Progenitor cell of endocrine pancreas (in vitro differentiated cells): Measurements from ENCODE around the gene SLC22A12. TPM values are rescaled to one million over a fixed set of nuclear protein-coding genes. Genes with fewer than 3 reads are reported as not detected.

ENCODE experiments used
- DNase-seq: peaks from one replicate; pipeline ENCODE4 v3.0.0; 2021; ENCODE audit warnings: low spot score; ENCODE audit not compliant: unreplicated experiment
- H3K27ac Mint-ChIP-seq: 2 replicates; pipeline ENCODE4 v1.8.0; 2021; ENCODE audit warnings: mild to moderate bottlenecking, moderate library complexity, mixed read lengths
- H3K27me3 Mint-ChIP-seq: 2 replicates; pipeline ENCODE4 v1.8.0; 2021; ENCODE audit warnings: mixed read lengths
- H3K36me3 Mint-ChIP-seq: 2 replicates; pipeline ENCODE4 v1.8.0; 2022; ENCODE audit warnings: mixed read lengths; ENCODE audit not compliant: insufficient read depth
- H3K4me1 Mint-ChIP-seq: 2 replicates; pipeline ENCODE4 v1.8.0; 2021; ENCODE audit warnings: low read depth, mixed read lengths
- H3K4me3 Mint-ChIP-seq: 2 replicates; pipeline ENCODE4 v1.8.0; 2021; ENCODE audit warnings: low read depth, mild to moderate bottlenecking, moderate library complexity, mixed read lengths
- H3K9me3 Mint-ChIP-seq: 2 replicates; pipeline ENCODE4 v1.8.0; 2021; ENCODE audit warnings: low read depth, mixed read lengths
- total RNA-seq: library from RNA; stranded (reverse); gene quantifications from 2 replicates; pipeline ENCODE4 v1.2.1, GENCODE V29; 2021
- TF ChIP-seq, protein P1 (sequence below): fragments of 200-600 bp; sonication (generic); IDR thresholded peaks from one replicate; pipeline ENCODE4 v1.5.0; 2021; ENCODE audit warnings: antibody characterized with exemption, mild to moderate bottlenecking; ENCODE audit not compliant: unreplicated experiment

The SLC22A12 gene
- total RNA-seq, 1 donor from 2014 or later, result not detected

DNA sequence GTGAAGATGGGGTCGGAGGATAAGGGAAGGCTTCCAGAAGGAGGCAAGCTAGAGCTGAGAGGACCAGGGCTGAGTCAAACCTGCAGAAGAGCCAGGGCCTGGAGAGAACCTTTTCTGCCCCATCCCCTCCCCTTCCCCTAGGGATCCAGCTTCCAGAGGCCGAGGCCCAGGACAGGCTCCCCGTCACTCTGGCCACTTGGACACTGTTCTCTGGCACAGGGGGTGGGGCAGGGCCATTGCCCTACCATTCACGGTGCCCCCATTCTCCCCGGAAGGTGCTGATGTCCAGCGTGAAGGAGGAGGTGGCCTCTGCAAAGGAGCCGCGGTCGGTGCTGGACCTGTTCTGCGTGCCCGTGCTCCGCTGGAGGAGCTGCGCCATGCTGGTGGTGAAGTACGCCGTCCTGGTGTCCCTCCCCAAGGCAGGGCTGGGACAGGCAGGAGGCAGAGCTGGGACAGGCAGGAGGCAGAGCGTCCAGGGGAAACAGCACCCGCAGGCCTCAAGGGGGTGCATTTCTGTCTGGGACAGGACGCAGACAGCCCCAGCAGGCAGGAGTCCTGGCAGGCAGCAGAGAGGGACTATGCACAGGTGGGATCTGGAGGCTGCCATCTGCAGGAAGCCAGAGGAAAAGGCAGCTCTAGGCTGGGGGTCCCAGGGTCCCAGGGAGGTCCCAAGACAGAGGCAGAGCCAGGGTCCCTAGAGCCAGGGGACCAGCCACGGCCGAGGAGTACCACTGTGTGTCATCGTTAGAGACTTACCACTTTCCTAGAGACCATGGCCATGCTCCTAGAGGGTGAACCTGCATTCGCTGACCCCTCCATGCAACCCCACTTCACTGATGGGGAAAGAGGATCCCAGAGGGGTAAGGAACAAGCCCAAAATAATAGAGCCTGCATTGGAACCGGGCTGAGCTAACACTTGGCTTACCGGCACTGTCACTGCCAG, 25.8 kb upstream of the SLC22A12 start:
- Mint-ChIP-seq H3K27me3 (peaks cover 14% of the 10 kb centered on the region), H3K36me3 (no peaks in the 10 kb centered on the region), H3K4me1 (peaks cover 5% of the 10 kb centered on the region), H3K9me3 (no peaks in the 10 kb centered on the region), H3K4me3 (no peak overlapping the region), H3K27ac (no peak overlapping the region)
- DNase-seq, result no peak
- TF ChIP-seq, protein P1, sequence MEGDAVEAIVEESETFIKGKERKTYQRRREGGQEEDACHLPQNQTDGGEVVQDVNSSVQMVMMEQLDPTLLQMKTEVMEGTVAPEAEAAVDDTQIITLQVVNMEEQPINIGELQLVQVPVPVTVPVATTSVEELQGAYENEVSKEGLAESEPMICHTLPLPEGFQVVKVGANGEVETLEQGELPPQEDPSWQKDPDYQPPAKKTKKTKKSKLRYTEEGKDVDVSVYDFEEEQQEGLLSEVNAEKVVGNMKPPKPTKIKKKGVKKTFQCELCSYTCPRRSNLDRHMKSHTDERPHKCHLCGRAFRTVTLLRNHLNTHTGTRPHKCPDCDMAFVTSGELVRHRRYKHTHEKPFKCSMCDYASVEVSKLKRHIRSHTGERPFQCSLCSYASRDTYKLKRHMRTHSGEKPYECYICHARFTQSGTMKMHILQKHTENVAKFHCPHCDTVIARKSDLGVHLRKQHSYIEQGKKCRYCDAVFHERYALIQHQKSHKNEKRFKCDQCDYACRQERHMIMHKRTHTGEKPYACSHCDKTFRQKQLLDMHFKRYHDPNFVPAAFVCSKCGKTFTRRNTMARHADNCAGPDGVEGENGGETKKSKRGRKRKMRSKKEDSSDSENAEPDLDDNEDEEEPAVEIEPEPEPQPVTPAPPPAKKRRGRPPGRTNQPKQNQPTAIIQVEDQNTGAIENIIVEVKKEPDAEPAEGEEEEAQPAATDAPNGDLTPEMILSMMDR, result peak; percentile 36

DNA sequence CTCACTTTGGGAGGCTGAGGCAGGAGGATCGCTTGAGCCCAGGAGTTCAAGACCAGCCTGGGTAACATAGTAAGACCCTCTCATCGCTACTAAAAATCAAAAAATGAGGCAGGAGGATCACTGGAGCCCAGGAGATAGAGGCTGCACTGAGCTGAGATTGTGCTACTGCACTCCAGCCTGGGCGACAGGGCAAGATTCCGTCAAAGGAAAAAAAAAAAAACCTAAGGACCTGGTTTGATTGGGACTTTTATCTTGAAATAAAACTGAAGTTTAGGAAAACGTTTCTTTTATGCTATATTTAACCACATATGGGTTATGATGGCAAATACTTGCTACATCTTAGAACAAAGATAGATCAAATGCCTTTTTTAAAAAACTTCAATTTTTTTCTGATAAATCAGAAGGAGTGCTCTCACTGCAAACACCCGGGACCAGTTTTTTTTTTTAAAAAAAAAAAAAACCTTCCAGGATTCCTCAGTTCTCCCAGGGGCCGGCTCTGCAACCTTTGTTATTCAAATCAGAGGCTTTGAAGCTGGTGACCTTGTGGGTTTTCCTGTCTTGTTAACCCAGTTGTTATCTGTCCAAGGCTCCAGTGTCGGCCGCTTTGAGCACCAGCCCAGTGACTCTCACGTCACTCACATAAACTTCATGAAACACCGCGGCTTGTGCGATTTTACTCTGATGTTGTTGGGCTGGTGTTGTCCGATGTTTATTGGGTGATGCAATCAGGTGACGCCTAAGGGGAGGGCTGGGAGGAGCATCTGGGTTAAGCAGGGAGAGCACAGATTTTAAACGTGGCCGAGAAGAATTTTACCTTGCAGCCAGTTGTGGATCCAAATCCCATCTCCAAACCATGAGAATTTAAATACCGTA, 24.7 kb upstream of the SLC22A12 start:
- Mint-ChIP-seq H3K27ac (peak overlapping the region; percentile 85), H3K4me3 (peak overlapping the region; percentile 45), H3K9me3 (no peaks in the 10 kb centered on the region), H3K27me3 (peaks cover 6% of the 10 kb centered on the region), H3K4me1 (peaks cover 5% of the 10 kb centered on the region), H3K36me3 (no peaks in the 10 kb centered on the region)
- TF ChIP-seq, protein P1, result no peak
- no peak for DNase-seq

DNA sequence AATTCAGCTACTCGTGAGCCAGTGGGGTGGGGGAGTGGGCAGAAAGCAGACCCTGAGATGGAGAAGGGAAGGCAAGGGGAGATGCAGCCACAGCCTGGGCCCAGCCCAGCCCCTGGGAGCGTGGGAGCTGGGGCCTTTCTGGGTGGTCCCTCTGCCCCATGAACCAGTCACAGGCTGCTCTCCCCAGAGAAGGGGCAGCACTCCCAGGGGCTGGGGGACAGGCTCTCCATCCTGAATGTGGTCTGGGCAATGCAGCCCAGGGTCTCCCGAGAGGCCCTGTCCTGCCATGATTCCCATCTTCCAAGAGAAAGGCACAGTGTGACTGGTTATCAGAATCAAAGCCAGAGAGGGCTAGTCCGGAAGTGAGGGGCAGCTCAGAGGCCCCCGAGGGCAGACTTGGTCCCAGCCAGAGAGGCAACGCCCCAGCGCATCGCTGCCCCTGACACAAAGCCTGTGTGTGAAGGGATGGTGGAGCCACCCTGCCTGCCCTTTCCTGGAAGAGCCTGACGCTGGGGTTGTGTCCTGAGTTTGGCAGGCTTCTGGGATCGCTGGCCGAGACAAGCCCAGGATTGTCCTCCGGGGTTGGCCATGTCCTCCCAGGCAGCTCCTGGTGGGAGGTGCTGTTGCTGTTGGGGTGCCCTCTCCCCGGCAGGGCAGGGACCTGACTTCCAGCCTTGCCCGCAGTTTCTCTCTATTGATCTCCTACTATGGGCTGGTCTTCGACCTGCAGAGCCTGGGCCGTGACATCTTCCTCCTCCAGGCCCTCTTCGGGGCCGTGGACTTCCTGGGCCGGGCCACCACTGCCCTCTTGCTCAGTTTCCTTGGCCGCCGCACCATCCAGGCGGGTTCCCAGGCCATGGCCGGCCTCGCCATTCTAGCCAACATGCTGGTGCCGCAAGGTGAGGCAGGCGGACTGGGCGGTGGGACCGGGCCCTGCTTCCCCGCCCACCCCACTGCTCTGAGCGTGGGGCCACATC, 23.8 kb upstream of the SLC22A12 start:
- H3K4me3 Mint-ChIP-seq, result peak overlapping the region; percentile 45
- DNase-seq, result no peak
- H3K27me3 Mint-ChIP-seq, result peaks cover 12% of the 10 kb centered on the region

DNA sequence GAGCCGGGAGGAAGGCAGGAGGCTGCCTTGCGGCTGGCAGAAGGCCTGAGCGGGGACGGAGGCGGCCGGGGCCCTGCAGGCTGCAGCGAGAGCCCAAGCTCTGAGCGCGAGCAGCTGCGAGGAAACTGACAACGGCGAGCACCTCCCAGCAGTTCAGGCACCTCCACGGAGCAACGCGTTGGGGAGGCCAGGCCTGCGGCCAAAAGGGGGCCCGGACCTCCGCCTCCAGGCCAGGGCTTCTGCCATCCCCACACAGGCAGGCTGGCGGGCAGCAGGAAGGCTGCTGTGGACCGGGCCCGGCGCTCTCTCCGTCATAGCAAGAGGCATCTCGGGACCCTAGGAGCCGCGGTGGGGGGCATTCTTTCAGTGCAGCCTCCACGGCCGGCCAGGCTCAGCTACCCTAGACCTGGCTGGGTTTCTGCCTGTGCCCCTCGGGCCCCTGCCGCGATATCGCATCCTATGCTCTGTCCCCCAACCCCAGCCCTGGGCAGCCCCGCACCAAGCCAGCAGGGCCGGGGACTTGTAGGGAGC, 22.9 kb upstream of the SLC22A12 start:
- H3K36me3 Mint-ChIP-seq, result no peaks in the 10 kb centered on the region
- H3K9me3 Mint-ChIP-seq, result no peaks in the 10 kb centered on the region
- H3K4me3 Mint-ChIP-seq, result no peak overlapping the region
- H3K27ac Mint-ChIP-seq, result no peak overlapping the region
- TF ChIP-seq, protein P1, result no peak
- H3K4me1 Mint-ChIP-seq, result peaks cover 8% of the 10 kb centered on the region
- DNase-seq, result no peak
- H3K27me3 Mint-ChIP-seq, result peaks cover 19% of the 10 kb centered on the region

More for the DNA sequence above, 23.8 kb upstream of the SLC22A12 start:
- Mint-ChIP-seq H3K27ac (peak overlapping the region; percentile 85), H3K4me1 (peaks cover 8% of the 10 kb centered on the region), H3K36me3 (no peaks in the 10 kb centered on the region), H3K9me3 (no peaks in the 10 kb centered on the region)
- TF ChIP-seq, protein P1, result no peak
